ENCODE data around the gene FURIN. TPM values are rescaled to one million over a fixed set of nuclear protein-coding genes. Genes with fewer than 3 reads are reported as not detected.

FURIN gene
- 10 to 100 TPM; 43.7 to 77.9 TPM for total RNA-seq

DNA sequence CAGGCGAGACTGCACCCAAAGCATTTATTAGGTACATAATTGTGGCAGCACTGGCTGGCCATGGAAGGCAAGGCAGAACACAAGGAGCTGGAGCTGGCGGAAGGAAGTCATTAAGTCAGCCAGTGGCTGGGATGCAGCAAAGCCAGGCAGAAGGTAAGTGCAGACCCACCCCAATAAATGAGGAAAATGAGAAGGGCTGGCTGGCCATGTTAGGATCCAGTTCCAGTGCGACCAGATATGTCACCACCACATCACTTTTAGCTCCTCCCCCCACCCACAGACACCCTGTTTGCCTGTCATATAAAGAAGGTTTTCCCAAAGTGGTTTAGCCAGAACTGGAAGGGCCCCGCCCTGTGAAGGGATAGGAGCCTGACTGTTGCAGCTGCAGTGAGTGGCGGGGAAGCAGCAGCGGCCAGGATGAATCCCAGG, at the start of gene FURIN:
TSS of gene FURIN (plus strand) at position 328 of the 429 bp plus-strand sequence. CDS start 7,153 bp downstream, outside the sequence.

DNA sequence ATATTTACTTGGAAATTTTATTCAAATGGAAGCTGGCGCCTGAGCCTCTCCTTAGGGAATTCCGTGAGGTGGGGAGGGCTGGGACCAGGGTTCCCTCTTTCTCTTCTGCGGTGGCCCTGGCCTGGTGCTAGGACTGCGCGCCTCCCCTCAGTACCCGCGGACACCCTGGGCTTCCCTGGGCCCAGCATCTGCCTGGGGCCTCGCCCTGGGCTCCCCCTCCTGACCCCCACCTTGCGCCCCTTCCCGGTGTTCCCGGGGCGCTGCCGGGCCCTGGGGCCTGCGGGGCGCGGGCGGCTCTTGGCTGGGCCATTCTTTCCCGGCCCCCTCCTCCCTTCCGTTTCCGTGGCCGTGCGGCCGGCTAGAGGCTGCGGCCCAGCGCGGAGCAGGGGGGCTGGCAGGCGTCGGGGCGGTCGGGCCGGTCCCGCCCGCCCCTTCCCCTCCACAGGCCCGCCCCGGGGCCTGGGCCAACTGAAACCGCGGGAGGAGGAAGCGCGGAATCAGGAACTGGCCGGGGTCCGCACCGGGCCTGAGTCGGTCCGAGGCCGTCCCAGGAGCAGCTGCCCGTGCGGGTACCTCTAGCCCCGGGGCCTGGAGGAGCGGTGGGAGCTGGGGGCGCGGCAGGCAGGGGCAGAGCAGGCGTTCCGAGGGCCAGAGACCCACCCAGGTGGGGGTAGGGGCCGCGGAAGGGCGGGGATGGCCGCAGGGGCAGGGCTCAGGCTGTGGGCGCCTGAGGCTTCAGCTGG, 15.8 kb downstream of the FURIN start, which contains the start of gene FES:
TSS of gene FES (plus strand) at position 529 of the 743 bp plus-strand sequence. CDS start 542 bp downstream, outside the sequence.

DNA sequence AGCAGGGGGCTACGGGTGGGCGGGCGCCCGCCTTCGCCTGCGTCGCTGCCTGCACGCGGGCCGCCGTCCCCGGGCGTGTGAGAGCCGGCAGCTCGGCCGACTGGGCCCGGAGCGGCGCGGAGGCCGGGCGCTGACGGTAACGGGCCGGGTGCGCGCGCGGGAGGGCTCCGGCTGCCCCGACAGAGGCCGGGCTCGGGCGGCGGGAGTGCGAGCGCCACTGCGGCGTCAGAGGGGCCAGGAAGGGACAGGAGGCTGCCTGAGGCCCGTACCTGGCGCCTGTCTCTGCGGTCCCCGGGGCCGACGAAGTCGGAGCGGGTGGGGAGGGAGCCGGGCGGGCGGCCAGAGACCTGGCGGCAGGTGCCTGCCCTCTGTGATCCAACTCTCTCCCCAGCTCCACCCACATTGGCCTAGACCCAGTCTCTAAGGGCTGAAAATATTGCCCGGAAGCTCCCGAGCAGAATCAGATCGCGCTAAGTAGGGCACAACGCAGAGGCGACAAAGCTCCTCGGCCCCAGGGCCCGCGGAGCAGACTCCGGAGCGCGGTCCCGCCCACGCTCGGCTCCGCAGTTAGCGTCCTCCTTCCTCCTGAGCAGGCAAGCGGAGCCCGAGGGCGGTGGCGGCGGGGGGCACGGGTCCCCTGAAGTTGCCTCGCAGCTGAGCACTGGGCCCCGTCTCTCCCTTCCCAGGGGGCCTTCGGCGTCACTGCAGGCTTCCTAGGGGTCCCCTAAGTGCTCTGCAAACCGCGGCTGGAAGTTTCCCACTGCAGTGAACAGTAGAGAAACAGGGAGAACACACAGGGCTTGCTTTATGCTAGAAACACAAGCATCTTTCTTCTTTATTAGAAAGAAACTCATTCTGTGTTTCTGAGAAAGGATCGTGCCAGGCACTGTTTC, 34.7 kb downstream of the FURIN start, which contains the start of gene MAN2A2:
TSS of gene MAN2A2 (plus strand) at position 463 of the 893 bp plus-strand sequence. CDS start 906 bp downstream, outside the sequence.

DNA sequence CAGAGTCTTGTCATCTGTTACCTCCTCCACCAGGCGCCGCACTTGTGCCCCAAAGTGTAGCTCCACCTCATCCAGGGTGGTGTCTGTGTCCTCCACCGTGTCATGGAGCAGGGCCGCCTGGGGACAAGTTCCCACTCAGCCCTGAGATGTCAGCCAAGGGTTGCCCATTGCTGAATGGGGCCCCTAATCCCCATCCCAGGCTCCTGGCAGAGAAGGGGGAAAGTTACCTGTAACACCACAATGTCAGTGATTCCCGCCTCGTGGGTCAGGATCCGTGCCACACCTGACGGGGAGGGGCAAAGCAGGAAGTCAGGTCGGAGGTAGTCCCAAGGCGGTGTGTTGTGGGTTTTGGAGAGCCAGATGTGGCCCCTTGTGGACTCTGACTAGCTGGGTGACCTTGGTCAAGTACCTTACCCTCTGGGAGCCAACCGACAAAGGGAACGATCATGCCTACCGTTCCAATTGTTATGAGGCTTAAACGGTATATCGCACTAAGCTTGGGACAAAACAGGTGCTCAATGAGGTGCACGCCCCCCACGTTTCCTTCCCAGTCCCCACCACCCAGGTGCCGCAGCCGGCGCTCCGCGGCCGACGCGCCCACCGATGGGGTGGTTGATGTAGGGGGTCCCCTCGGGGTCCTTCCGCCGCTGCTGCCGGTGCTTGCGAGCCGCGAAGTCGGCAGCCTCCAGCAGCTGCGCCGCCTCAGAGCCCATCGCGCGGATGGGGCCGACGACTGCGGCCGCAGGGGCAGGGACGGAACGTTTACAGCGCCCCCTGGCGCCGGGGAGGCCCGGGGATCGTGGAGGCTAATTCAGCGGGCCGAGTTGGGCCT, 63.7 kb downstream of the FURIN start, which contains the start of gene HDDC3:
TSS of gene HDDC3 (minus strand) at position 722 of the 832 bp plus-strand sequence. CDS start at position 713, 9 bp downstream.

Small RNA genes within 50 kb of the gene (small RNA-seq; reads per million reads assigned to genes)
- gene RN7SL363P: 0 reads per million in 2 donors

Other genes with a start within 250 kb of the FURIN start
- gene BLM, start 151.2 kb upstream of the FURIN start, total RNA-seq: 10 to 100 TPM in 1 of 2 donors, 1 to 10 TPM in 1; 9.3 to 25.3 TPM
- 10 to 100 TPM; 23.4 to 70.3 TPM for gene FES, start 15.9 kb downstream of the FURIN start, total RNA-seq
- gene MAN2A2, start 34.7 kb downstream of the FURIN start, total RNA-seq: 10 to 100 TPM; 34.1 to 34.3 TPM
- gene HDDC3, start 64.0 kb downstream of the FURIN start, total RNA-seq: 10 to 100 TPM; 12.0 to 14.0 TPM
- 10 to 100 TPM; 81.2 to 95.2 TPM for gene UNC45A, start 66.7 kb downstream of the FURIN start, total RNA-seq
- gene RCCD1, start 86.3 kb downstream of the FURIN start, total RNA-seq: 10 to 100 TPM; 14.5 to 17.0 TPM
- gene PRC1, start 125.9 kb downstream of the FURIN start, total RNA-seq: 100 to 1,000 TPM in 1 of 2 donors, 10 to 100 TPM in 1; 93.9 to 255 TPM
- gene VPS33B, start 154.0 kb downstream of the FURIN start, total RNA-seq: 10 to 100 TPM; 11.0 TPM
- under 1 TPM; 0.33 to 0.34 TPM for gene SV2B, start 231.7 kb downstream of the FURIN start, total RNA-seq

Measured in melanocyte of skin (primary cell).